GM18505 (cell line): Measurements from ENCODE around the gene NAT9.

Experiments
- ATAC-seq: cut with Tn5 transposase; IDR thresholded peaks from one replicate; pipeline ENCODE4 v1.9.1; 2021; ENCODE audit not compliant: unreplicated experiment
- POLR2A ChIP-seq: IDR thresholded peaks from 4 replicates; pipeline ENCODE4 v1.6.1; 2011; ENCODE audit warnings: borderline replicate concordance; ENCODE audit not compliant: insufficient read depth, insufficient read length; ENCODE audit errors: extremely low read depth

Gene NAT9

GRCh38 chr17:74782571-74782970, 6.4 kb upstream of the NAT9 start:
- ATAC-seq, result no peak
- no peak for TF ChIP-seq POLR2A

- TF ChIP-seq POLR2A, result no peak
- no peak for ATAC-seq
Observed at GRCh38 chr17:74780443-74781238, 4.5 kb upstream of the NAT9 start.

- TF ChIP-seq POLR2A, result no peak
- ATAC-seq, result no peak
Observed at GRCh38 chr17:74779948-74780400, 3.8 kb upstream of the NAT9 start.

DNA sequence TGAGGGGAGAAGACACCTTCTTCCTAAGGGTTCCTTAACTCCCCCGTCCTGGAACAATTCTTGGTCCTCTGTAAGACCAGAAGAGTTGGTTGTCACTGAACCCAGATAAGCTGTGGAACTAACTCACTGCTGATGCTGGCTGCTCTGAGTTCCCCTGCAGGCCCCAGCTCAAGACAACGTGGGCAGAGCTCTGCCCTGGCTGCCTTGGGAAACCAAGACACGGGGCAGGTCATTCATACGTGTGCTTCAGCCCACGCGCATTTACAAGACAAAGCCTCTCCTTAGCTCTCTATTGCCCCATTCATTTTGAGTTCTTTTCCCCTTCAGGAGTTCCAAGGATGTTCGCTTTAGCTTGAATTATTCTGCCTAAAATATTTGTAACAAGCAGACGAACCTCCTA, 3.4 kb upstream of the NAT9 start:
- ATAC-seq, result no peak
- no peak for TF ChIP-seq POLR2A

DNA sequence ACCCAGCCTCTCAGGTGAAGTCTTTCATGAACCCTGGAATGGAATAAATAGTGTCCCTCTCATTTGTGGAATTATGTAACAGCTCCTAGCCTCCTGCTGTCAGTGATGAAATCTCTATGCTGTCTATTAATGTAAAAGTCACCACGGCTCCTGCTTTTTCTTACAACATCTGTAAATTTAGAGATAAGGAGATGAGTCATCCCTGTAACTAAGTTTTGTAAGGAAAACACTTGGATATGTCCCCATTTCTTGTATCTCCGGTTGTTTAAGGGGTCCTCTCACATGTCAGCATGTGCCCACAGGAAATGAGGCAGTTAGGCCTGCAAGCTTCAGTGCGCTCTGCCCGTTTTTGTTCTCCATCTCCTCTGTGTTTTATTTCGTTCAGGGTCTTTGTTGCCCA, 2.8 kb upstream of the NAT9 start:
- no peak for ATAC-seq

GRCh38 chr17:74777901-74778515, 1.9 kb upstream of the NAT9 start:
- no peak for TF ChIP-seq POLR2A
- no peak for ATAC-seq

More for the DNA sequence above, 2.8 kb upstream of the NAT9 start:
- no peak for TF ChIP-seq POLR2A

- no peak for ATAC-seq
- TF ChIP-seq POLR2A, result no peak
Observed at GRCh38 chr17:74776990-74777389, 845 bp upstream of the NAT9 start.

DNA sequence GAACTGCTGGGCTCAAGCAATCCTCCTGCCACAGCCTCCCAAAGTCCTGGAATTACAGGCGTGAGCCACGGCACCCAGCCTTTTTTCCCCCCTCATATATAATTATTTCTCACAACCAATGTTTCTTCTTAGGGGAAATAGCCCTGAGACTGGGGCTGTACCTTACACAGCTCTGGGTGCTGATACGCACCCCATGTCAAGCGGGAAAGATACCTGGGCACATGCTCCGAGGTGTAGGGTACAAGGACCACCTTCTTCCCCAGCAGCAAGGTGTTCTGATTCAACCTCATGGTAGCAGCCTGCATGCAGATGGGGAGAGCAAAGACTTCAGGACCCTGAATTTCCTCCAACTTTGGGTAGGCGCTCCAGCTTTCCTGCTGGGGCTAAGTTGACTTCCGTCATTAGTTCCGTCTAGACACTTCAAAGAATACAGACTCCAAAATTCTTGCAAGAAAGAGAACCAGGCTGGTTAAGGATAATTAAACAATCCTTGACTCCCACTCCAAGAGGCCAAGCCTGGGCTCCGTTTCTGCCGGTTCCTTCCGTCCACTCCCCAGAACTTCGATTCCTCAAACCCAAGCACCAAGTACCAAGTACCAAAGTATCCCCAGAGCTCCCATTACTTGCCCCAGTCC, 619 bp downstream of the NAT9 start:
- TF ChIP-seq POLR2A, result no peak
- no peak for ATAC-seq

DNA sequence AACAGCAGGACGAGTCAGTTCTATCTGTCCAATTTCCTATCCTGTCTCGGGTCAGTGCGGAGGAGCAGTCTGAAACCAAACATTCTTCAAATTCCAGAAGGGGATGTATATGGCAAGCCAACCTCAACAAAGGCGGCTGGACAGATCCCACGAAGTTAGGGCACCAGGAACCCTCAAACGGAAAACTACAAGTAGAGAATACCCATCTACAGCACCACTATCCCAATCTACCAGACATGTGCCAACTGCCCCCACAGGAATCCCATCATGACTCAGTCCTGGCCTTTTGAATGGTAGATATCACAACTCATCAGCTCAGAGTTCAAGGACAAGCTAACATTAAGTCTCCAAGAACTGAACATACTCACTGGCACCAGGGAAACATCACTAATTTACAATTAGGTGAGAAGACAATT, 2.3 kb downstream of the NAT9 start:
- TF ChIP-seq POLR2A, result no peak

DNA sequence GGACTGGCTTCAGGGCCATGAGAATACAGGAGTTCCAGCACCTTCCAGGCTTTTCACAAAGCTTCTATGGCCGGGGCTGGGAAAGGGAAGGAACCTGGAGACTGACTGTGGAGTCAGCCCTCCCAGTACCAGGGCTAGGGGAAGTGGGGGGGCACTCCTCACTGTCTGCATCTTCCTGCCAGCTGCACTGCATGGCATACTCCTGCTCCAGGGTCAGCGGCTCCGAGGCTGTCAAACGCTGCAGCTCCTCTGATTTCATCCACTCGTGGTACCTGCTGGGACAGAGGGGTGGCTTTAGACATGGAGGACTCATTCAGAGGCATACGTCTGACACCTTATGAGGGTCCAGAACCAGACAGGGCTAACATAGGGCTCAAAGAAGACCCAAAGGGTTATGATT, 2.7 kb downstream of the NAT9 start:
- ATAC-seq, result no peak
- no peak for TF ChIP-seq POLR2A

More for the DNA sequence above, 2.3 kb downstream of the NAT9 start:
- no peak for ATAC-seq

GRCh38 chr17:74772053-74772452, 4.1 kb downstream of the NAT9 start:
- TF ChIP-seq POLR2A, result no peak
- no peak for ATAC-seq

GRCh38 chr17:74771319-74771914, 4.7 kb downstream of the NAT9 start:
- TF ChIP-seq POLR2A, result no peak

More at GRCh38 chr17:74771319-74771914, 4.7 kb downstream of the NAT9 start:
- ATAC-seq, result no peak
